AG09319 (cell line): ENCODE results near the gene MRTO4.
"Not testable (repeated sequence)": the region's sequence is repeated elsewhere in the genome, so short reads cannot be mapped to it uniquely, and the experiment has no call there.

Experiments
- DNase-seq: peaks from one replicate; pipeline ENCODE4 v3.0.0-alpha.2; 2010; ENCODE audit warnings: low read depth; ENCODE audit errors: extremely low read depth
- CTCF ChIP-seq: IDR thresholded peaks from 2 replicates; pipeline ENCODE4 v1.5.1; 2011; ENCODE audit warnings: low read depth, mild to moderate bottlenecking, inconsistent platforms, low read length, moderate library complexity

Gene MRTO4

GRCh38 chr1:19232524-19232846, 19.1 kb upstream of the MRTO4 start:
- peak; percentile 38 for TF ChIP-seq CTCF

GRCh38 chr1:19234224-19234623, 17.4 kb upstream of the MRTO4 start:
- no peak for DNase-seq
- TF ChIP-seq CTCF: no peak

More at GRCh38 chr1:19232524-19232846, 19.1 kb upstream of the MRTO4 start:
- DNase-seq: peak; percentile 89

- no peak for DNase-seq
Measured at GRCh38 chr1:19239876-19240275, 11.7 kb upstream of the MRTO4 start.

GRCh38 chr1:19240673-19241538, 10.7 kb upstream of the MRTO4 start:
- peak; percentile 56 for DNase-seq
- peak; percentile 98 for TF ChIP-seq CTCF

More at GRCh38 chr1:19239876-19240275, 11.7 kb upstream of the MRTO4 start:
- no peak for TF ChIP-seq CTCF

GRCh38 chr1:19250629-19251304, 838 bp upstream of the MRTO4 start:
- no peak for DNase-seq
- no peak for TF ChIP-seq CTCF

GRCh38 chr1:19254416-19254815, 2.8 kb downstream of the MRTO4 start:
- no peak for DNase-seq
- no peak for TF ChIP-seq CTCF

- TF ChIP-seq CTCF: no peak
- no peak for DNase-seq
Measured at GRCh38 chr1:19255288-19255687, 3.7 kb downstream of the MRTO4 start.

- not testable (repeated sequence) for DNase-seq
Measured at GRCh38 chr1:19256301-19256700, 4.7 kb downstream of the MRTO4 start.
